GM19351 (cell line): Measurements from ENCODE around the gene PRDM16.

Experiments
- ATAC-seq: cut with Tn5 transposase; IDR thresholded peaks from one replicate; pipeline ENCODE4 v1.9.1; 2021; ENCODE audit warnings: mild to moderate bottlenecking, moderate library complexity; ENCODE audit not compliant: unreplicated experiment

Gene PRDM16

GRCh38 chr1:3346478-3346877 is 277.5 kb downstream of the PRDM16 start:
- no peak for ATAC-seq

DNA sequence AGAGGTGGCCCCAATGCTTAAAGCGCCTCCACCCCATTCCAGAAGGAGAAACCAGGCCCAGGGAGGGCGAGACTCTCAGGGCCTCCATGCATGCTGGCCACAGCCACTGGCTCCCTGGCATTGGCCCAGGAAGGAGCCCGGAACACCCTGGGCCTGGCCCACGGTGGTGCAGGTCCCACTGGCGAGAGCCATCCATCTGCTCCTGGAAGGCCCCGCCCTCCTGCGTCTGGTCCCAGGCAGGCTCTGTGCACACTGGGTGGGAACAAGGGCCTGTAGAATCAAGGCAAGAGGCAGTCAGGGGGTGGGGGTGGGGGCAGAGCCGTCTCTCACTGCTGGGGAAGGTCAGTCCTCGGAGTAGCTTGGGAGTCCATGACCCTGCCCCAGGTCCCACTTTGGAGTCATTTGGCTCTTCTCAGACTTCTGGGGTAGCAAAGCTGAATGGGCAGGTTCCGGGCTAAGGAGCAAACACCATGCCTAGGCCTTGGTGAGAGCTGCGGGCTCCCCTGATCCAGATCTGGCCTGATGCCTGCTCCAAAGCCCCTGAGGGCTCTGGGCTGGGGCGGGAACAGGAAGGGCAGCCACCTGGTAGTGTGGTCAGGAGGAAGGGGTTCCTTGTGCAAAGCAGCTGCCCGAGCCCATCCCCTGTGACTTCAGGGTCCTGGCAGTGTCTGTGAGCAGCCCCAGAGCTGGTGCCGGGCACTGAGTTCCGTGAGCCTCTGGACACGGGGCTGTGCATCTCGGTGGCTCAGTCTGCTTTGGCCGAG is 278.4 kb downstream of the PRDM16 start:
- ATAC-seq, result no peak

- no peak for ATAC-seq
Observed at GRCh38 chr1:3348196-3348865, 279.3 kb downstream of the PRDM16 start.

DNA sequence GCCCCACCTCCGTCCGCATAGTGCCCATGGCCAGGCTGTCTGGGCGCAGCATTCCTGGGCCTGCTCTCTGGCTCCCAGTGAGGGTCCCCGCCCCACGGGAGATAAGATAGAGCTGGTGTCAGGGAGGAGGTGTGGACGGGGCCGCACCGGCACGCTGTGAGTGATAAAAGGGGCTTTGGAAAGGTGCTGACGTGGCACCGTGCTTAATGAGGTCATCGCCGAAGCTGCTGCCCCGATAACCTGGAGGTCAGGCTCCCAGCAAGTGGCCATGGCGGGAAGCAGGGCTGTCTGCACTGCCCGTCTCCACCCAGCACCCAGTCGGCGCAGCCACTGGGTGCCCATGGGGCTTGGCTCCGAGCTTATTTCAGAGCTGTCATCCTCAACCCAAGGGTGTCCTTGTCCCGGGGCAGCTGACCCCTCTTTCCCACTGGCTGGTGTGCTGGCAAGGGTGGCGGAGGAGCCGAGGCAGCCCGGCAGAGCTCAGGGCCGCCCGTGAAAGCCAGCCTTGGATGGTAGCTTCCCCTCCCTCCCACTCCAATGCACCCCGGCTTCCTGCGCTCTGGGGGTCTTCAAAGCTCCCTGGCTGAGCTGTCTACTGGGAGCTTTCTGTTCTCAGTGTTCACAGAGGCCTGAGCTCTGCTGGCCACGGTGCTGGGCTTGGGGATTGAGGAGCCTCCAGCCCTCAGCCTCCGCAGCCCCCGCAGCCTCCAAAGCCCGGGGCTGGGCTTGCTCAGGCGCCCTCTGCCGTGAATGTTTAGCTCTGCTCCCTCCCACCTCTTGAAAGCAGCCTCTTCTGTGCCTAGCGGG is 280.4 kb downstream of the PRDM16 start:
- ATAC-seq, result no peak

DNA sequence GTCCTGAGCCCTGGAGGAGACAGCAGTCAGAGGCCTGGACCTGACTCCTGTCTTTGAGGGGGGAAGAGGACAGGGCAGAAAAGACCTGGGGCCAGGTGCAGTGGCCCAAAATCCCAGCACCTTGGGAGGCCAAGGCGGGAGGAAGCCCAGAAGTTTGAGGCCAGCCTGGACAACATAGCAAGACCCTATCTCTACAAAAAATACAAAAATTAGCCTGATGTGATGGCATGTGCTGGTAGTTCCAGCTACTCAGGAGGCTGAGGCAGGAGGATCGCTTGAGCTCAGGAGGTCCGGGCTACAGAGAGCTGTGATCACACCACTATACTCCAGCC is 280.9 kb downstream of the PRDM16 start:
- ATAC-seq, result no peak

GRCh38 chr1:3350506-3351261 is 281.7 kb downstream of the PRDM16 start:
- ATAC-seq, result no peak

DNA sequence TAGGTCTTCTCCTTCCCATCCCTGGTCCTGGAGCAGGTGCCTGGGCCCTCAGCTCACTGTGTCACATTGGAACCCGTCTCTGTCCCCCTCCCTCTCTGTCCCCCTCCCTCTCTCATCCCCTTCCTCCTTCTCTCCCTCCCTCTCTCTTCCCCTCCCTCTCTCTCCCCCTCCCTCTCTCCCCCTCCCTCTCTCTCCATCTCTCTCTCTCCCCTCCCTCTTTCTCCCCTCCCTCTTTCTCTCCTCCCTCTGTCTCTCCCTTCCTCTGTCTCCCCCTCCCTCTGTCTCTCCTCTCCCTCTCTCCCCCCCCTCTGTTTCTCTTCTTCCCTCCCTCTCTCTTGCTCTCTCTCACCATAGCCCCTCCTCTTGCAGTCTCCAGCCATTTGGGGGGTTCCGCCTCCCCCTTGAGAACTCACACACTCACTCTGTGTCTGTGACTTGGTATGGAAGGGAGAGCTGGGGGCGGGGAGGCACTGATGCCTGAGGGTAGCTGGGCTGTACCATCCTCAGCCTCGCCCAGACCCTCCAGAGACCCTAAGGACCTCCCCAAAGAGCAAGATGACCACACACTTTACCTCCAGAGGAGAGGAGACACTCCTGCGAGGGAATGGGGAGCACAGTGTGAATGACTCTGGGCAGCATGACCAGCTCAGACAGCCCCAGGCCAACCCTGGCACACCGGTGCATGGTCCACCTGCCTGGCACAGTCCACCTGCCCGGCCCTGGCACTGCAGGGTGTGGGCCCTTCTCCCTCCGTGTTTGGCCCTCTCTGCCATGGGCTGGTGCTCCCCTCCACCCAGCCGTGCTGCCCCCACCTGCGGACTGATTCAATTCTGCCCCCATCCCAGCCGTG is 282.7 kb downstream of the PRDM16 start:
- no peak for ATAC-seq

DNA sequence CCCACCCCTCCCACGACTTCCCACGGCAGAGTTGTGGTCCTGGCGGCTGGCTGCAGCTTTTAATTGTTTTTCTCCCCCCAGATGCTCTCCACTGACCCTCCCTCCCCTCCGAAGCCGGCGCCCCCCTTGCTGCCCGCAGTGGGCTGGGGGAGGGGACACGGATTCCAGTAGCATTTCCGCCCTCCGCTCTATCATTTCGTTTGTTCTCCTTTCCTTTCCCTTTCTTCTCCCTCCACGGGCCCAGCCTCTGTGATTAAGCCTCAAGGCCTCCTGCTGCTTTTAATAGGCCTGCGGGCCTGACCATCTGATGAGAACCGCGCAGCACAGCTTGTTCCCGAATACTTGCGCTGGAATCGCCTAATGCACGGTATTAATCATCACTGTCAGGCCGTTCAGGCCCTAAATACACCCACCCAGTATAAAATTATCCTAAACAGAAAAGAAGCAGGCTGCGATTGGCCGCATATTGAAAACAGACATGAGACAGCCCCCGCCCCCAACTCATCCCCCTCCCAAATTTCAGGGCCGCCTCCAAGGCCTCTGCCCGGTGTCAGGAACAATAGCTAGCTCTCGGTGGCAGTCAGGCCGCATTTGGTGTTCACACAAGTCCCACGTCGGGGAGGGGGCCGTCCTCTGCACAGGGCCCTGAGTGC is 283.4 kb downstream of the PRDM16 start:
- no peak for ATAC-seq

DNA sequence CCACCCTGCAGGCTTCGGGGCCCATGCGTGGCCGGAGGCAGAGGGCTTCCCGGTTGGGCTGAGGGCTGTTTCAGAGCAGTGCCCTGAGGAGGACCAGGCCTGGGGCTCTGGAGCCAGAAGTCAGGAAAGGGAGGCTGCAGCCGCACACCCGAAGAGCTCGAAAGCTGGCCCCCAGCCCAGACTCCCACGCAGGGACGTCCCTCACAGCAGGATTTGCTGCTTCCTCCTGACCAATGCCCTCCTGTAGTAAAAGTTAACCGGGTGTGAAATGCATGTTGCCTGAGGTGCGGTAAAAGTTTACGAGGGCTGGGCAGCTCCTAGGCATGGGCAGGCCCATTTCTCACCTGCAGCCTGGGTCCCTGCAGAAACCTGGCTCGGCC is 283.9 kb downstream of the PRDM16 start:
- ATAC-seq, result no peak

DNA sequence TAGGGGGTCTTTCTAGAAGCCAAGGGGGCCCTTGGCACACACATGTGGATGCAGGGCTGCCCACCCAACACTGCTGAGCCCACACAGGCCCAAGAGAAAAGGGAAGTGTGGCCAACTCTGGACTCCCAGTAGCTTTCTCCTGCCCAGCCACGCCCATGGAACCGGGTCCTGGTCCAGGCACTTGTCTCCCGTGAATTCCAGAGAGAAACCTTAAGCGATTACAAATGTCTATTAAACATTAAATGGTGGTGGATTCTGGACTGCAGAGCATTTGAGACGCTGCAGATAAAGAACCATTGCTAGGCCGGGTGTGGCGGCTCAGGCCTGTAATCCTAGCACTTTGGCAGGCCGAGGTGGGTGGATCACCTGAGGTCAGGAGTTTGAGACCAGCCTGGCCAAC is 284.9 kb downstream of the PRDM16 start:
- no peak for ATAC-seq

DNA sequence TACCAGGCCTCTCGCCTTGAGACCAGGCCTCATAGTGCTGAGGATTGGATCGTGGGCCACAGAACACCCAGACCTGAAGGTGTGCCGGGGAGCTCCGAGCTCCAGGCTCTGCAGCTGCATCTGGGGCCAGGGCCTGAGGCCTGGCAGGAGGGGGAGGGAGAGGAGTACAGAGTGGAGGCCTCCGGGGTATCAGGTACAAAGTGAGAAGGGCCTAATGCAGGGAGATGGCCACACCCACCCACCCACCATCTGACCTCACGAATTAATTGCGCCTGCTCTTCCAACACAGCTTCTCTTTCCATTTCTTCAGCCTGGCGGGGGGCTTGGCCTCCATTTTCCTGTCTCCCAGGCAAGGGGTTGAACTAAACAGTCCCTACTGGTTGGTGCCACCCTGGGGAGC is 286.1 kb downstream of the PRDM16 start:
- no peak for ATAC-seq

- no peak for ATAC-seq
Observed at GRCh38 chr1:3355894-3356826, 287.2 kb downstream of the PRDM16 start.

DNA sequence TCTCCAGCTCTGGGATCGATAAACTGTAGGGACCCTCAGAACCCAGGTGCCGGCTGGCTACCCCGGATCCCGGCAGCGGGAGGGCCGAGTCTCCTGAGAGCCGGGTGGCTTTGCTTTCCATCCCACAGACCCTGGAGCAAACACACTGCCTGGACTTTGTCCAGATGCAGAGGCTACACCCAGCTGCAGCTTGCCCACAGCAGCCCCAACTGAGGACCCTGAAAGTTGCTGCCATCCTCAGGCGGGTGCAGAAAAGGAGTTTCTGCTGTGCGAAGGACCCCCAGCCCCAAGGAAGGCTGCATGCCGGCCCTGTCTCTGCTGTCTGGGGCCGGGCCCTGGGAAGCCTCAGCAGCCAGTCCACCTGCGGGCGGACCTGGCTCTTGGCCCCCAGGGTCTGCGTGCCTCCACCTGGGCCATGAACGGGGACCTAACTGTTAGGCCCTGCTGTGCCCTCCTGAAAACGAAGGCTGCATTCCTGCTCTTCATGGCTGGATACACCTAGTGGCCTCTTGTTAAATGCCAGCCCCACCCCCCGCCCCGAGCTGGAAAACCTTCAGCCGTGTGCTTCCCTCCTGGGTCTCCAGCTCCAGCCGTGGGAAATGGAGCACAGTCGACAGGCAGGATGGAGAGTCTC is 287.9 kb downstream of the PRDM16 start:
- no peak for ATAC-seq

DNA sequence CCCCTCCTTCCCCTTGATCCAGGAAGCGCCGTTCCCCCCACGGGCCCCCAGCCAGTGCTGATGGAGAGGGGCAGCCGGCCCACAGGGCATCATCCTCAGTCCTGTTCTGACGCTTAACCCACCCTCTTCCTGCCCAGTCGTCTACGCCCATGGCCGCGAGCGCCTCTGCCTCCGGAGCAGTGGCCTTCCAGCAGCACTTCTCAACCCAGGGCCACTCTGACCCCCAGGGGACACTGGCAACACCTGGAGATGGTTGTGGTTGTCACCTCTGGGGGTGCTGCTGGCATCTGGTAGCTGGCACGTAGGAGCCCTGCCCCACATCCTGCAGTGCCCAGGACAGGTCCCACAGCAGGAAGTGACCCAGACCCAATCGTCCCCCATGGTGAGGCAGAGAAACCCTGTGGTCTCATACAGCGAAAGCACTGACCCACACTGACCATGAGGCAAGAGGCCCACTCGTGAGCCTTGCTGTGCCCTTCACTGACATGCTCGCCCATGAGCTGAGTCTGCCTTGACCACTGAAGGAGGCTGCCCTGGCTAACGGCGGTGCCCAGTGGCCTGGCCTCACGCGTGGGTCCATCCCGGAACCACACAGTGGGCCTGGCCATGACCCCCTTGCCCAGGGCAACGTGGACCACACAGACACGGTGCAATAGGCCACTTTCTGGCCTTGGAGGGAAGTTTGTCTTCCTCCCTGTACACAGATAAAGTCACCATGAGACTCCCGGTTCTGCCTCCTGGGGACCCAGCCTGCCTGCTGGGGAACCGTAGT is 288.7 kb downstream of the PRDM16 start:
- ATAC-seq, result no peak

DNA sequence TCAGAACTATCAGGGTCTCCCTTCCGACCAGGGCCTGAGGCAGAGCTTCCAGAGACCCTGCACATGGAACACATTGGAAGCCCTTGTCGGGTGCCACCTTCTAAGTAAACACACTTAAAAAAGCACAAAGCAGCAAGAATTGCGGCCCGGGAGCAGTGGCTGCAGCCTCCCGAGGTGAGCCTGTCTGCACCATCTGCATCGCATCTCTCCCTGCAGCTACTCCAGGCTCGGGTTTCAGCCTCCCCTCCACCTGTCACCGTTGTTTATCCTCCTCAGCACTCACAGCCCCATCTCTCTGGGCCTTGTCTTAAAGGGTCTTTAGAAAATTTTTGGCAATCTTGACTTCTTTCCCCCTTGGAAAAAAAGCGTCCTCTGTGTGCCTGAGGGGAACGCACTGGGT is 290.3 kb downstream of the PRDM16 start:
- ATAC-seq, result no peak

- ATAC-seq, result no peak
Observed at GRCh38 chr1:3359756-3360440, 290.9 kb downstream of the PRDM16 start.
